ENCODE measurements around the gene SDS.
"Not testable (repeated sequence)": the region's sequence is repeated elsewhere in the genome, so short reads cannot be mapped to it uniquely, and the experiment has no call there.

SDS gene

GRCh38 chr12:113359133-113359938, 44.4 kb downstream of the SDS start:
- H3K4me3 ChIP-seq (ENCODE audit: extremely low read depth, insufficient read depth, low read length, poor library complexity, severe bottlenecking): peak overlapping the region; percentile 82
- no peak overlapping the region for H3K27ac ChIP-seq (ENCODE audit: low read depth, low read length, severe bottlenecking)
- H3K9me3 ChIP-seq (ENCODE audit: control insufficient read depth, low read length): no peaks in the 10 kb centered on the region
- peaks cover 4% of the 10 kb centered on the region for H3K4me1 ChIP-seq (ENCODE audit: control insufficient read depth, insufficient read depth, low read length, poor library complexity, severe bottlenecking)
- peaks cover 13% of the 10 kb centered on the region for H3K36me3 ChIP-seq (ENCODE audit: control insufficient read depth, insufficient read depth, low read length)
- 53 to 76% methylated on average over 10 of the region's 11 CpGs for WGBS, 2 experiments (ENCODE audit: insufficient coverage in 2 of 2)

- WGBS, 2 experiments (ENCODE audit: insufficient coverage in 2 of 2): 0% methylated on average over 32 to 38 of the region's 67 CpGs
- Histone ChIP-seq H3K36me3 (ENCODE audit: control insufficient read depth, insufficient read depth, low read length) (peaks cover 10% of the 10 kb centered on the region), H3K4me3 (ENCODE audit: extremely low read depth, insufficient read depth, low read length, poor library complexity, severe bottlenecking) (peak within 1 kb of the TSS; percentile 82), H3K9me3 (ENCODE audit: control insufficient read depth, low read length) (no peaks in the 10 kb centered on the region), H3K27ac (ENCODE audit: low read depth, low read length, severe bottlenecking) (no peak within 1 kb of the TSS), H3K4me1 (ENCODE audit: control insufficient read depth, insufficient read depth, low read length, poor library complexity, severe bottlenecking) (peaks cover 4% of the 10 kb centered on the region)
These were observed 45.1 kb downstream of the SDS start, which contains the start of gene PLBD2 for GRCh38 chr12:113358381-113359132. PLBD2 (plus strand) TSS chr12:113358587; CDS start chr12:113358601, 14 bp downstream.

GRCh38 chr12:113354192-113354591, 49.5 kb downstream of the SDS start:
- not testable (repeated sequence) for H3K36me3 ChIP-seq (ENCODE audit: control insufficient read depth, insufficient read depth, low read length); H3K4me1 ChIP-seq (ENCODE audit: control insufficient read depth, insufficient read depth, low read length, poor library complexity, severe bottlenecking); H3K9me3 ChIP-seq (ENCODE audit: control insufficient read depth, low read length); H3K4me3 ChIP-seq (ENCODE audit: extremely low read depth, insufficient read depth, low read length, poor library complexity, severe bottlenecking); H3K27ac ChIP-seq (ENCODE audit: low read depth, low read length, severe bottlenecking)
- 100% methylated on average over 1 of the region's 7 CpGs for WGBS, 2 experiments (ENCODE audit: insufficient coverage in 2 of 2)

DNA sequence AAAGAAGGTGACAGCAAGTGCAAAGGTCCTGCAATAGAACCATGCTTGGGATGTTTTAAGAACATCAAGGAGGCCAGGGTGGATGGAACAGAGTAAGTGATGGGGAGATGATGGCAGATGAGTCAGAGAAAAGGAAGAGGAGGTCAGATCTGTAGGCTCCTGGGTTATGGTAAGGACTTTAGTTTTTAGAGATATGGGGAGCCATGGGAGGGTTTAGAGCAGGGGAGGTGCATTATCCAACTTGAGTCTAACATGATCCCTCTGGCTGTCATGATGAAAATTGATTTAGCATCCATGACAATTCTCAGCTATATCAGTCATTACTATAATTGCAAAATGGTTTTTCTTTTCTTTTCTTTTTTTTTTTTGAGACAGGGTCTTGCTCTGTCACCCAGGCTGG, 52.6 kb downstream of the SDS start:
- no peak overlapping the region for H3K27ac ChIP-seq (ENCODE audit: low read depth, low read length, severe bottlenecking)
- H3K4me1 ChIP-seq (ENCODE audit: control insufficient read depth, insufficient read depth, low read length, poor library complexity, severe bottlenecking): no peaks in the 10 kb centered on the region
- no peak overlapping the region for H3K4me3 ChIP-seq (ENCODE audit: extremely low read depth, insufficient read depth, low read length, poor library complexity, severe bottlenecking)
- H3K36me3 ChIP-seq (ENCODE audit: control insufficient read depth, insufficient read depth, low read length): no peaks in the 10 kb centered on the region
- no peaks in the 10 kb centered on the region for H3K9me3 ChIP-seq (ENCODE audit: control insufficient read depth, low read length)

DNA sequence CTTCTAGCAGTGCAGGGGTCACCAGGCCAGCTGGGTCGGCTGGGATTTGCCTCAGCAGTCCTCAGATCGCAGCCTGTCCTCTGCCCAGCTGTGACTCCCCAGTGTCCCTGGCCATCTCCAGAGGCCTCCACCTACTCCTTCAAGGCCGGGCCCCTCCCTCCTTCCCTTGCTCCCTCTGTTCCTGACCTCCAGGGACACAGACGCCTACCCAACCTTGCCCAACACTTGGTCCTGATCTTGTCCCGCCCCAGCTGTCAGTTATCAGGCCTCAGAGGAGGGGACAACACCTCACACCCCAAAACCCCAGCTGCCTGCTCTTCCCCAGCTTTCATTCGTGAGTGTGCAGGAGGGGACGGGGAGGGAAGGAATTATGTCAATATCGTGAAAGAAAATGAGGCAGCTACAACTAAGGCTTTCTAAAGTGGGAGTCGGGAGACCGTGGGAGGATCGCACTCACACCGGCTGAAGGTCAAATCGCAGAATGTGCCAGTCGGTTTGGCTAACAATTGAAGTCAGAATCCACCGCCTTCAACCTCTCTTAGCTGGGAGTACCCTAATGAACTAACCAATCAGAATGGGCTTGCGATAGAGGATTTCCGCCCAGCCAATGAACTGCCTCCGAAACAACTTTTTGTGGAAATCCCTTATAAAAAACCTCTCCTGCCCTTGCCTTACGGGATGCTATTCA, 54.7 kb downstream of the SDS start:
- H3K4me3 ChIP-seq (ENCODE audit: extremely low read depth, insufficient read depth, low read length, poor library complexity, severe bottlenecking): no peak overlapping the region
- H3K36me3 ChIP-seq (ENCODE audit: control insufficient read depth, insufficient read depth, low read length): no peaks in the 10 kb centered on the region
- no peak overlapping the region for H3K27ac ChIP-seq (ENCODE audit: low read depth, low read length, severe bottlenecking)
- WGBS, 2 experiments (ENCODE audit: insufficient coverage in 2 of 2): 86 to 88% methylated on average over 16 of the region's 19 CpGs
- no peaks in the 10 kb centered on the region for H3K4me1 ChIP-seq (ENCODE audit: control insufficient read depth, insufficient read depth, low read length, poor library complexity, severe bottlenecking)
- H3K9me3 ChIP-seq (ENCODE audit: control insufficient read depth, low read length): no peaks in the 10 kb centered on the region

GRCh38 chr12:113347892-113348291, 55.8 kb downstream of the SDS start:
- WGBS, 2 experiments (ENCODE audit: insufficient coverage in 2 of 2): no CpG with 5 or more reads among the region's 2 CpGs
- Histone ChIP-seq H3K36me3 (ENCODE audit: control insufficient read depth, insufficient read depth, low read length) (no peaks in the 10 kb centered on the region), H3K27ac (ENCODE audit: low read depth, low read length, severe bottlenecking) (no peak overlapping the region), H3K4me1 (ENCODE audit: control insufficient read depth, insufficient read depth, low read length, poor library complexity, severe bottlenecking) (no peaks in the 10 kb centered on the region), H3K4me3 (ENCODE audit: extremely low read depth, insufficient read depth, low read length, poor library complexity, severe bottlenecking) (no peak overlapping the region), H3K9me3 (ENCODE audit: control insufficient read depth, low read length) (no peaks in the 10 kb centered on the region)

DNA sequence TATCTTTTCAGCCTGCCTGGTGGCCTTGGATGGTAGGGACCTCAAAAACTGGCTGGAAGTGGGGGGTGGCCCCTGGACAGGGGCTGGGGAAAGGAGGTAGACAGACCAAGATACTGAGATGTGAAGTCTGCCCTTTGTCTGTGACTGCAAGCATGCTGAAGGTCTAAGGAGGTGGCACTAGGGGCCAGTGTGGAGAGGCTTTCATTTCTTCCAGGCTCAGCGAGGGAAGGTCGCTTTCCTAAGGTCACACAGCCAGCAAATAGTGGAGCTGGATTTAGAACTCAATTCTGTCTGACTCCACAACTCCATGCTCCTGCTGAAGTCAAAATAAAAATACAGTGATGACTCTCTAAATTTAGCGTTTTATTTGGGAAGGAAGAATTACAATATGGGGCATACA, 56.6 kb downstream of the SDS start:
- 80 to 86% methylated on average over 1 to 3 of the region's 3 CpGs for WGBS, 2 experiments (ENCODE audit: insufficient coverage in 2 of 2)

GRCh38 chr12:113346353-113346752, 57.3 kb downstream of the SDS start:
- Histone ChIP-seq H3K4me1 (ENCODE audit: control insufficient read depth, insufficient read depth, low read length, poor library complexity, severe bottlenecking) (no peaks in the 10 kb centered on the region), H3K4me3 (ENCODE audit: extremely low read depth, insufficient read depth, low read length, poor library complexity, severe bottlenecking) (no peak overlapping the region), H3K9me3 (ENCODE audit: control insufficient read depth, low read length) (no peaks in the 10 kb centered on the region), H3K36me3 (ENCODE audit: control insufficient read depth, insufficient read depth, low read length) (no peaks in the 10 kb centered on the region), H3K27ac (ENCODE audit: low read depth, low read length, severe bottlenecking) (no peak overlapping the region)
- WGBS, 2 experiments (ENCODE audit: insufficient coverage in 2 of 2): 97 to 100% methylated on average over 3 to 4 of the region's 5 CpGs

More for the DNA sequence above, 56.6 kb downstream of the SDS start:
- no peak overlapping the region for H3K4me3 ChIP-seq (ENCODE audit: extremely low read depth, insufficient read depth, low read length, poor library complexity, severe bottlenecking)
- H3K36me3 ChIP-seq (ENCODE audit: control insufficient read depth, insufficient read depth, low read length): no peaks in the 10 kb centered on the region
- H3K9me3 ChIP-seq (ENCODE audit: control insufficient read depth, low read length): no peaks in the 10 kb centered on the region
- H3K4me1 ChIP-seq (ENCODE audit: control insufficient read depth, insufficient read depth, low read length, poor library complexity, severe bottlenecking): no peaks in the 10 kb centered on the region
- no peak overlapping the region for H3K27ac ChIP-seq (ENCODE audit: low read depth, low read length, severe bottlenecking)

DNA sequence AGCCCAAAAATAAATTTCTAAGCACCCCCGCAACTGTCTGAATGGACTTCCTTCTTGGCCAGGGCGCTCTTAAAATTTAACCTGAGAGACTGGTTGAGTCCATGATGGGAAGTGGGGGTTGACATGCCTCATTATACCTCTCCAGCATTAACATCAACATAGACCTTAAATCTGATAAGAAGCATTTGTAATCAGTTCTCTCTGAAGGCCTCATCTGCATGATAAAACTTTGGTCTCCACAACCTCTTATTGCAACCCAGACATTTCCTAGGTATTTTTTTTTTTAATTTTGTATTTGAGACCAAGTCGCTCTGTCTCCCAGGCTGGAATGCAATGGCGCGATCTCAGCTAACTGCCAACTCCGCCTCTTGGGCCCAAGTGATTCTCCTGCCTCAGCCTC, 58.4 kb downstream of the SDS start:
- WGBS, 2 experiments (ENCODE audit: insufficient coverage in 2 of 2): 96 to 98% methylated on average over 4 of the region's 6 CpGs
- H3K27ac ChIP-seq (ENCODE audit: low read depth, low read length, severe bottlenecking): no peak overlapping the region
- H3K4me1 ChIP-seq (ENCODE audit: control insufficient read depth, insufficient read depth, low read length, poor library complexity, severe bottlenecking): no peaks in the 10 kb centered on the region
- no peak overlapping the region for H3K4me3 ChIP-seq (ENCODE audit: extremely low read depth, insufficient read depth, low read length, poor library complexity, severe bottlenecking)
- no peaks in the 10 kb centered on the region for H3K9me3 ChIP-seq (ENCODE audit: control insufficient read depth, low read length)
- H3K36me3 ChIP-seq (ENCODE audit: control insufficient read depth, insufficient read depth, low read length): no peaks in the 10 kb centered on the region
